ENCODE results near the gene ZNF681. TPM values are rescaled to one million over a fixed set of nuclear protein-coding genes. Genes with fewer than 3 reads are reported as not detected.
A peak's percentile ranks its signal among the peaks of the same experiment; 100 is the strongest.
"Not testable (repeated sequence)": the region's sequence is repeated elsewhere in the genome, so short reads cannot be mapped to it uniquely, and the experiment has no call there.

Gene ZNF681
- total and polyA plus RNA-seq, 4 donors, result 5.4 to 12.2 (median 5.6) TPM

DNA sequence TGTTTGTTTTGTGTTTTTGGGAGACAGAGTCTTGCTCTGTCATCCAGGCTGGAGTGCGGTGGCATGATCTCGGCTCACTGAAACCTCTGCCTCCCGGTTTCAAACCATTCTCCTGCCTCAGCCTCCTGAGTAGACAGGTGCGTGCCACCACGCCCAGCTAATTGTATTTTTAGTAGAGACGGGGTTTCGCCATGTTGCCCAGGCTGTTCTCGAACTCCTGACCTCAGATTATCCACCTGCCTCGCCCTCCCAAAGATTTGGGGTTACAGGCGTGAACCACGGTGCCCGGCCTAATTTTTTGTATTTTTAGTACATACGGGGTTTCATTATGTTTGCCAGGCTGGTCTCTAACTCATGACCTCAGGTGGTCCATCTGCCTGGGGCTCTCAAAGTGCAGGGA is 8.3 kb upstream of the ZNF681 start:
- no peak for DNase-seq (ENCODE audit: low read depth in 4 of 6, low spot score in 6 of 6)
- no peaks in the 10 kb centered on the region for H3K9me3 ChIP-seq (ENCODE audit: control insufficient read depth, insufficient read depth, low read length)
- no peak overlapping the region for H3K4me3 ChIP-seq (ENCODE audit: low read depth, low read length)
- H3K27me3 ChIP-seq (ENCODE audit: control insufficient read depth, insufficient read depth, low read length), result no peaks in the 10 kb centered on the region
- H3K36me3 ChIP-seq (ENCODE audit: control insufficient read depth, insufficient read depth, low read length), result no peaks in the 10 kb centered on the region
- 89% methylated on average over 10 of the region's 13 CpGs for WGBS (ENCODE audit: insufficient coverage)
- H3K27ac ChIP-seq (ENCODE audit: low read depth, low read length), result no peak overlapping the region
- no peaks in the 10 kb centered on the region for H3K4me1 ChIP-seq (ENCODE audit: control insufficient read depth, insufficient read depth, low read length)

DNA sequence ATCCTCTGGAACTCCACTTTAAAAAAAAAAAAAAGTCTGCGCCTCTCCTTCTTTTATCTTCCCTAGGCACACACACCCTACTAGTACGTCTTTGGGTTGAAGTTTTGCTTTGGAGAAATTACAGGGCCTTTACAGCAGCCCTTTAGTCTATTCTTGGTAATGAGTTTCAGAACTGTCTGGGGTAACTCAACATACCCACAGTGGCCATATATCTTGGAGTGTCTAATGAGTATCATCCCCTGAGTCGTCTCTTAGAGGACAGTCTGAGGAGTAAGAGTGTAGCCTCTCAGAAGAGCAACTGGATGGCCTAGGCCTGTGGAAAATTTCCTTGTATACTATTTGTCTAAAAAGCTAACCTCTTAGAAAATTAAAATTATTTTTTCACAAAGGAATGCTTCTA is 6.1 kb upstream of the ZNF681 start:
- H3K36me3 ChIP-seq (ENCODE audit: control insufficient read depth, insufficient read depth, low read length), result no peaks in the 10 kb centered on the region
- H3K27ac ChIP-seq (ENCODE audit: low read depth, low read length), result no peak overlapping the region
- H3K4me1 ChIP-seq (ENCODE audit: control insufficient read depth, insufficient read depth, low read length), result no peaks in the 10 kb centered on the region
- WGBS (ENCODE audit: insufficient coverage), result no CpG with 5 or more reads among the region's 3 CpGs
- no peak overlapping the region for H3K4me3 ChIP-seq (ENCODE audit: low read depth, low read length)
- DNase-seq (ENCODE audit: low read depth in 4 of 6, low spot score in 6 of 6), result no peak
- no peaks in the 10 kb centered on the region for H3K27me3 ChIP-seq (ENCODE audit: control insufficient read depth, insufficient read depth, low read length)
- H3K9me3 ChIP-seq (ENCODE audit: control insufficient read depth, insufficient read depth, low read length), result no peaks in the 10 kb centered on the region

DNA sequence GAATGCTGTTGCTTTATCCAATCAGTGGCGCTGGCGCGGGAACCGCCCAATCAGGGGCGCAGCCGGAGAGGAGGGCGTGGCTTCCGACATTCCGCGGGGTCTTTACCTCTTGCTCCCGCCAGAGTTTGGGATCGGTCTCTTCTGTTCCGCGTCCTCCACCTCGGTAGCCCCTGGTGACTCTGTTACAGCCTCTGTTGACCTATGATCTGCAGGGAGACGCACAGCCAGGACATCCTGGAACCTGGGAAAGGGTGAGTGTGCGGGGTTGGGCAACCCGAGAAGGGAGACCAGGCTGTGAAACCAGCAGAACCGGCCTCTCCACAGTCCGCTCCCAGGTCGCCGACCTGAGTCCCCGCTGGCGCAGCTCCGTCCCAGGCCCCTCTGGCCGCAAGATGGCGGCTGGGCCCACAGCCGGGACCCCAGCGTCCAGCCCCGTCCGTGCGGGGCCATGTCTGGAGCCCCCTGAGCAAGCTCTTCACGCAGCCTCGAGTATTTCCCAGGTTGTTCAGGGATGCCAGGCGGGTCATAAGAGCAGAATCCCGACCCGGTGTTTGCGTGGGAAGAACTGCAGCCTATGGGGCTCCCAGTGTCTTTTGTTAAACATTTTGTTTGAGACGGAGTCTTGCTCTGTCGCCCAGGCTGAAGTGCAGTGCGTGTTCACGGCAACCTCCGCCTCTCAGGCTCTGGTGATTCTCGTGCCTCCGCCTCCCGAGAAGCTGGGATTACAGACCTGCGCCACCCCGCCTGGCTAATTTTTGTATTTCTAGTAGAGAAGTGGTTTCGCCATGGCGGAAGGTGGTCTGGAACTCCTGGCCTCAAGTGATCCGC is 4.4 kb upstream of the ZNF681 start:
- no peak overlapping the region for H3K27ac ChIP-seq (ENCODE audit: low read depth, low read length)
- H3K27me3 ChIP-seq (ENCODE audit: control insufficient read depth, insufficient read depth, low read length), result no peaks in the 10 kb centered on the region
- H3K9me3 ChIP-seq (ENCODE audit: control insufficient read depth, insufficient read depth, low read length), result no peaks in the 10 kb centered on the region
- H3K4me3 ChIP-seq (ENCODE audit: low read depth, low read length), result peak overlapping the region; percentile 44
- H3K4me1 ChIP-seq (ENCODE audit: control insufficient read depth, insufficient read depth, low read length), result no peaks in the 10 kb centered on the region
- DNase-seq (ENCODE audit: low read depth in 4 of 6, low spot score in 6 of 6), result peak; percentile 50 to 94 (median 64)
- WGBS (ENCODE audit: insufficient coverage), result 6% methylated on average over 51 of the region's 51 CpGs
- no peaks in the 10 kb centered on the region for H3K36me3 ChIP-seq (ENCODE audit: control insufficient read depth, insufficient read depth, low read length)

DNA sequence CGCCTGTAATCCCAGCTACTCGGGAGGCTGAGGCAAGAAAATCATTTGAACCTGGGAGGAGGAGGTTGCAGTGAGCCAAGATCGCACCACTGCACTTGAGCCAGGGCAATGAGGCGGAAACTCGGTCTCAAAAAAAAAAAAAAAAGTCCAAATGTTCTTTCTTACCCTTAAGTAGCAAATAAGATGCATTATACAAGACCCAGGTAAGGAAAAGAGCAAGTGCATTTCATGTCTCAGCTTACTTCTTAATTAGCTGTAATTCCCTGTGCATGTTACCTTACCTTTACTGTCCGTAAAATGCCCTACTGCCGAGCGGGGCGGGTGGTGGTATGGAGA is 3.8 kb upstream of the ZNF681 start:
- H3K4me3 ChIP-seq (ENCODE audit: low read depth, low read length), result peak overlapping the region; percentile 44
- no peak overlapping the region for H3K27ac ChIP-seq (ENCODE audit: low read depth, low read length)
- 34% methylated on average over 6 of the region's 9 CpGs for WGBS (ENCODE audit: insufficient coverage)
- no peaks in the 10 kb centered on the region for H3K9me3 ChIP-seq (ENCODE audit: control insufficient read depth, insufficient read depth, low read length)
- no peaks in the 10 kb centered on the region for H3K27me3 ChIP-seq (ENCODE audit: control insufficient read depth, insufficient read depth, low read length)
- H3K4me1 ChIP-seq (ENCODE audit: control insufficient read depth, insufficient read depth, low read length), result no peaks in the 10 kb centered on the region
- H3K36me3 ChIP-seq (ENCODE audit: control insufficient read depth, insufficient read depth, low read length), result no peaks in the 10 kb centered on the region
- DNase-seq (ENCODE audit: low read depth in 4 of 6, low spot score in 6 of 6), result no peak

DNA sequence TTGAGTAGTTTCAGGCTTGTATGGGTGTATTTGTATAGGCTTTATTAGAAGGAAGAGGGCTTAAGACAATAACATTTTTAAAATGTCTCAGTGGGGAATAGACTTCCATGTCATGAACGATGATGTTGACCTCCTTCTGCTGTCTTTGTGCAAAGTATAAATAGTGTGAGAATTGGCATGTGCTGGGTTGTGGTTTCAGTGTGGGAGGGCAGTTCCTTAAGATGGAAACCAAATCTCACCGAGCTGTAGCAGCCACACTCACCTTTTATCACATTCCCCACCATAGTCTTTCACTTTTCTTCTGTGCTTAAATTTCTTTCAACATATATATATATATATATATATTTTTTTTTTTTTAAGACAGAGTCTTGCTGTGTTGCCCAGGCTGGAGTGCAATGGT is 1.6 kb upstream of the ZNF681 start:
- not testable (repeated sequence) for H3K4me1 ChIP-seq (ENCODE audit: control insufficient read depth, insufficient read depth, low read length)
- WGBS (ENCODE audit: insufficient coverage), result 57% methylated on average over 1 of the region's 2 CpGs

DNA sequence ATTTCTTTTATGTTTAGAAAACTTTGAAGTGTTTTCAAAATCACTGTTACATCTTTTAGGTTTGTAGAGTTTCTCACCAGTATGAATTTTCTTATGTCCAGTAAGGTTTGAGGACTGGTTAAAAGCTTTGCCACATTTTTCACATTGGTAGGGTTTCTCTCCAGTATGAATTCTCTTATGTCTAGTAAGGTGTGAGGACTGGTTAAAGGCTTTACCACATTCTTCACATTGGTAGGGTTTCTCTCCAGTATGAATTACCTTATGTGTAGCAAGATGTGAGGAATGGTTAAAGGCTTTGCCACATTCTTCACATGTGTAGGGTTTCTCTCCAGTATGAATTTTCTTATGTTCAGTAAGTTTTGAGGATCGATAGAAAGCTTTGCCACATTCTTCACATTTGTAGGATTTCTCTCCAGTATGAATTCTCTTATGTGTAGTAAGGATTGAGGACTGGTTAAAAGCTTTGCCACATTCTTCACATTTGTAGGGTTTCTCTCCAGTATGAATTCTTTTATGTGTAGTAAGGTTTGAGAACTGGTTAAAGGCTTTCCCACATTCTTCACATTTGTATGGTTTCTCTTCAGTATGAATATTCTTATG is 15.0 kb downstream of the ZNF681 start:
- not testable (repeated sequence) for H3K36me3 ChIP-seq (ENCODE audit: control insufficient read depth, insufficient read depth, low read length); H3K27ac ChIP-seq (ENCODE audit: low read depth, low read length); H3K4me3 ChIP-seq (ENCODE audit: low read depth, low read length); H3K27me3 ChIP-seq (ENCODE audit: control insufficient read depth, insufficient read depth, low read length); H3K4me1 ChIP-seq (ENCODE audit: control insufficient read depth, insufficient read depth, low read length); DNase-seq (ENCODE audit: low read depth in 4 of 6, low spot score in 6 of 6)
- whole genome bisulfite sequencing (ENCODE audit: insufficient coverage), result no CpG with 5 or more reads among the region's 1 CpG
- H3K9me3 ChIP-seq (ENCODE audit: control insufficient read depth, insufficient read depth, low read length), result peaks cover 11% of the 10 kb centered on the region

More for the DNA sequence above, 1.6 kb upstream of the ZNF681 start:
- not testable (repeated sequence) for H3K4me3 ChIP-seq (ENCODE audit: low read depth, low read length); H3K9me3 ChIP-seq (ENCODE audit: control insufficient read depth, insufficient read depth, low read length); DNase-seq (ENCODE audit: low read depth in 4 of 6, low spot score in 6 of 6); H3K36me3 ChIP-seq (ENCODE audit: control insufficient read depth, insufficient read depth, low read length); H3K27ac ChIP-seq (ENCODE audit: low read depth, low read length); H3K27me3 ChIP-seq (ENCODE audit: control insufficient read depth, insufficient read depth, low read length)

DNA sequence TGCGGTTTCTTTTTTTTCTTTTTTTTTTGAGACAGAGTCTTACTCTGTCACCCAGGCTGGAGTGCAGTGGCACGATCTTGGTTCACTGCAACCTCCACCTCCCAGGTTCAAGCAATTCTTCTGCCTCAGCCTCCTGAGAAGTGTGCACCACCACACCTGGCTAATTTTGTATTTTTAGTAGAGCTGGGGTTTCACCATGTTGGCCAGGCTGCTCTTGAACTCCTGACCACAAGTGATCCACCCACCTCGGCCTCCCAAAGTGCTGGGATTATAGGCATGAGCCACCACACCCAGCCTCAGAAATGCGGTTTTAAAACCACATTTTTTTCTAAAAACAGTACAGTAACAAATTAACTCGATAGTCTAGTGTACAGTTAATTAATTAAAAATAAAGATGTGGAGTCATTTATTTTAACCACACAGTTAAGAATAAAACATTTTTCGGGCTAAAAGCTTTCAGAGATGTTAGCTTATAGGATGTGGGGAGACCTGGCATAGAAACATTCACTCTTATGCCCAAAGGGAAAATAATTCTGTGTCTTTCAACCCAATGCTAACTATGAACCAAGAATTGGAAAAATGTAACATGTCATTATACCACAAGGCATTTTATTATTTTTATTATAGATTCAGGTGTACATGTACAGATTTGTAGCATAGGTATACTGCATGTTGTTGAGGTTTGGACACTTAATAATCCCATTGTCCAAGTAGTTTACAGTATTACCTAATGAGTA is 27.8 kb downstream of the ZNF681 start:
- H3K36me3 ChIP-seq (ENCODE audit: control insufficient read depth, insufficient read depth, low read length); H3K27me3 ChIP-seq (ENCODE audit: control insufficient read depth, insufficient read depth, low read length); H3K4me1 ChIP-seq (ENCODE audit: control insufficient read depth, insufficient read depth, low read length); H3K4me3 ChIP-seq (ENCODE audit: low read depth, low read length); H3K27ac ChIP-seq (ENCODE audit: low read depth, low read length); H3K9me3 ChIP-seq (ENCODE audit: control insufficient read depth, insufficient read depth, low read length); DNase-seq (ENCODE audit: low read depth in 4 of 6, low spot score in 6 of 6): not testable (repeated sequence)
- no CpG with 5 or more reads among the region's 6 CpGs for WGBS (ENCODE audit: insufficient coverage)

DNA sequence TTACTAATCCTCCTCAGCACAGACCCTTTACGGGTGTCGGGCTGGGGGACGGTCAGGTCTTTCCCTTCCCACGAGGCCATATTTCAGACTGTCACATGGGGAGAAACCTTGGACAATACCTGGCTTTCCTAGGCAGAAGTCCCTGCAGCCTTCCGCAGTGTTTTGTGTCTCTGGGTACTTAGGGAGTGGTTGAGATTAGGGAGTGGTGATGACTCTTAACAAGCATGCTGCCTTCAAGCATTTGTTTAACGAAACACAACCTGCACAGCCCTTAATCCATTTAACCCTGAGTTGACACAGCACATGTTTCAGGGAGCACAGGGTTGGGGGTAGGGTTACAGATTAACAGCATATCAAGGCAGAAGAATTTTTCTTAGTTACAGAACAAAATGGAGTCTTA is 34.5 kb downstream of the ZNF681 start:
- DNase-seq (ENCODE audit: low read depth in 4 of 6, low spot score in 6 of 6), result not testable (repeated sequence)

DNA sequence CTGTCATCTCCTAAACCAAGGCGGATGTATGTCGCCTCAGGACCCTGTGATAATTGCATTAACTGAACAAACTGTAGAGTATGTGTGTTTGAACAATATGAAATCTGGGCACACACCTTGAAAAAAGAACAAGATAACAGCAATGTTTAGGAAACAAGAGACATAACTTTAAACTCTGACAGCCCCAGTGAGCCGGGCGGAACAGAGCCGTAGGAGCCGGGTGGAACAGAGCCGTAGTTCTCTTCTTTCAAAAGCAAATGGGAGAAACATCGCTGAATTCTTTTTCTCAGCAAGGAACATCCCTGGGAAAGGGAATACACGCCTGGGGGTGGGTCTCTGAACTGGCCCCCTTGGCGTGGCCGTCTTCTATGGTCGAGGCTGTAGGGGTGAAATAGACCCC is 39.9 kb downstream of the ZNF681 start:
- H3K9me3 ChIP-seq (ENCODE audit: control insufficient read depth, insufficient read depth, low read length), result no peaks in the 10 kb centered on the region
- WGBS (ENCODE audit: insufficient coverage), result 12% methylated on average over 6 of the region's 12 CpGs
- no peaks in the 10 kb centered on the region for H3K4me1 ChIP-seq (ENCODE audit: control insufficient read depth, insufficient read depth, low read length)

More for the DNA sequence above, 34.5 kb downstream of the ZNF681 start:
- H3K27me3 ChIP-seq (ENCODE audit: control insufficient read depth, insufficient read depth, low read length); H3K27ac ChIP-seq (ENCODE audit: low read depth, low read length); H3K4me3 ChIP-seq (ENCODE audit: low read depth, low read length); H3K36me3 ChIP-seq (ENCODE audit: control insufficient read depth, insufficient read depth, low read length); H3K9me3 ChIP-seq (ENCODE audit: control insufficient read depth, insufficient read depth, low read length); H3K4me1 ChIP-seq (ENCODE audit: control insufficient read depth, insufficient read depth, low read length): not testable (repeated sequence)
- WGBS (ENCODE audit: insufficient coverage), result no CpG with 5 or more reads among the region's 6 CpGs

More for the DNA sequence above, 39.9 kb downstream of the ZNF681 start:
- Histone ChIP-seq H3K4me3 (ENCODE audit: low read depth, low read length) (no peak overlapping the region), H3K27me3 (ENCODE audit: control insufficient read depth, insufficient read depth, low read length) (no peaks in the 10 kb centered on the region), H3K27ac (ENCODE audit: low read depth, low read length) (no peak overlapping the region), H3K36me3 (ENCODE audit: control insufficient read depth, insufficient read depth, low read length) (no peaks in the 10 kb centered on the region)
- no peak for DNase-seq (ENCODE audit: low read depth in 4 of 6, low spot score in 6 of 6)

Measured in spinal cord (tissue), 10 donors.